DMS79 treated with DMSO at 0.1 percent for 48 hours (cell line): ENCODE results near the gene MEP1A.
"Not testable (repeated sequence)": the region's sequence is repeated elsewhere in the genome, so short reads cannot be mapped to it uniquely, and the experiment has no call there.

Experiments used
- DNase-seq: peaks from one replicate; lab custom pipeline; 2025; lab: John Stamatoyannopoulos, UW

MEP1A gene

DNA sequence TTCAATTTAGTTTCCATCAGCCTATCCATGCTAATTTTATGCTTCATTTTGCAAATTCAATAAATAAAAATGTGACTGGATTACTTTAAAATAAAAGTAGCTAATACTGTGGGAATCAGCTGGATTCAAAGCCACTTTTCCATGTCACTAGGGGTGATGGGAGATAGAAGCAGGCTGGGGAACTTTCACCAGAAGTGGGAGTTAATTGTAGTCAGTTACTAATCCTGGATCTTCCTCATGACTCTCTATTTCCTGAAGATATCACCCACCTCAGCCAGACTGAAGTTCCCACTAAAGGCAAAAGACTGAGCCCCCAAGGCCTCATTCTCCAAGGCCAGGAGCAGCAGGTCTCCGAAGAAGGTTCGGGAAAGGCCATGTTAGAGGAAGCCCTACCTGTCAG is 41.8 kb downstream of the MEP1A start:
- not testable (repeated sequence) for DNase-seq

DNA sequence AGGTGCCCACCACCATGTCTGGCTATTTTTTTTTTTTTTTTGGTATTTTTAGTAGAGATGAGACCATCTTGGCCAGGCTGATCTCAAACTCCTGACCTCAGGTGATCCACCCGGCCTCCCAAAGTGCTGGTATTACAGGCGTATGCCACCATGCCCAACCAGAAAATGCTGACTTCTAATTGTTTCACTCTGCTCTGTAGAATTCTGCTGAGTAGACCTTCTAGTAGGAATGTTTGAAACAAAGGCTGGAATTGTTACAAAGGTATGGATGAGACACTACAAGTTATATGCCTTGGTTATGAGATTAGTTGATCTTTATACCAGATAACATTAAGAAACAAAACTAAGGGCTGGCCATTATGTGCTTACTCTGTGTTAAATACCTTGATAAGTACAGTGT is 44.8 kb downstream of the MEP1A start:
- DNase-seq = no peak

DNA sequence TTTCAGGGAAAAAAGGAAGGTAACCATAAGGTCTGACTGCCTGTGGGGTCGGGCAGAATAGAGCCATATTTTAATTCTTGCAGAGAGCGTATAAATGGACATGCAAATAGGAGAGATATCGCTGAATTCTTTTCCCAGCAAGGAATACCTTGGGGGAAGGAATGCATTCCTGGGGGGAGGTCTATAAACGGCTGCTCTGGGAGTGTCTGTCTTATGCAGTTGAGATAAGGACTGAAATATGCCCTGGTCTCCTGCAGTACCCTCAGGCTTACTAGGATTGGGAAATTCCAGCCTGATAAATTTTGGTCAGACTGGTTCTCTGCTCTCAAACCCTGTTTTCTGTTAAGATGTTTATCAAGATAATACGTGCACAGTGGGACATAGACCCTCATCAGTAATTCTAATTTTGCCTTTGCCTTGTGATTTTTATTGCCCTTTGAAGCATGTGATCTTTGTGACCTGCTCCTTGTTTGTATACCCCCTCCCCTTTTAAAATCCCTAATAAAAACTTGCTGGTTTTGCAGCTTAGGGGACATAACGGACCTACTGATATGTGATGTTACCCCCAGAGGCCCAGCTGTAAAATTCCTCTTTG is 49.2 kb downstream of the MEP1A start:
- not testable (repeated sequence) for DNase-seq

DNA sequence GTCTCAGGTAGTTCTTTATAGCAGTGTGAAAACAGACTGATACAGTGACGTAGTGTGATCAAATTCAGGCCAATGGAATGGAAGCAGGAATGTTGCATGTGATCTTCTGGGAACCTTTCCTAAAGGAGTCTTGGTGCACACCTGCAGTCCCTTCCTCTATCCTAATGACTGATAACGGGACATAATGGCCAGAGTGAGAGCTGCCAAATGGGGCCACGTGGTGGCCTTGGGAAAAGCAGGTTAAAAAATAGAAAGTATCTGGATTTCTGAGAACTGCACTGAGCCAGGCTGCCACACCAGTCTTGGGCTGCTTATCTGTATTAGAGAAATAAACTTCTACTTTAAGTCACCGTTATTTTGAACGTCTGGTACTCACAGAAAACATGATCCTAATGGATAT is 51.9 kb downstream of the MEP1A start:
- no peak for DNase-seq

DNA sequence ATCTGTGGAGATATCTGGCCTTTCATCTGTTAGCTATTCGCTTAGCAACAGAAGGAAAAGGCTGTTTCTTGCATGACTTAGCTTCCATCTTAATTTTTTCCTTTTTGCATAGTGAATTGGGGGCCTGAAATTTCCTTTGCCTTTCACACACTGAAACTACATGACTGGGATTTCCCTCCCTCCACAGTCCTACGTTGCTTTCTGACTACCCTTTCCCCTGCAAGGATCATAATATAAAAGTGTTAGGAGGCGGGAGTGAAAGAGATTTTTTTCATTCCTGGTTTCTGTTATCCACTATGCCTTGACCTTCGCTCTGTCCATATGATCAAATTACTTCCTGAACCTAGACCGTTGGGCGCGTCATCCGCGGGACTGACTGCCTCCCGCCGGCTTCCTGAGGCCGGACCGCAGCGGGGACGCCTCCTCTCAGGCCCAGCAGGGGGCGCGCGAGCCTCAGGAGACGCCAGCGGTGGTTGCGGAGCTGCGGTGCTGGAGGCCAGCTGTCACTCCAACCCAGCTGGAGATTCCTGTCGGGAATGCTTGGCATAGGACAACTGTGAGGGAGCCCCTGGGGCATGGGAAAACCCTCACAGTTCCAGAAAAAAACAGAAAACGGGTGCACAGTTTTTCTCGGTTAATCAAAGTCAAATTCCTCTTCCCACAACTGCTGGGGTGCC is 55.6 kb downstream of the MEP1A start:
- DNase-seq = peak; percentile 33

DNA sequence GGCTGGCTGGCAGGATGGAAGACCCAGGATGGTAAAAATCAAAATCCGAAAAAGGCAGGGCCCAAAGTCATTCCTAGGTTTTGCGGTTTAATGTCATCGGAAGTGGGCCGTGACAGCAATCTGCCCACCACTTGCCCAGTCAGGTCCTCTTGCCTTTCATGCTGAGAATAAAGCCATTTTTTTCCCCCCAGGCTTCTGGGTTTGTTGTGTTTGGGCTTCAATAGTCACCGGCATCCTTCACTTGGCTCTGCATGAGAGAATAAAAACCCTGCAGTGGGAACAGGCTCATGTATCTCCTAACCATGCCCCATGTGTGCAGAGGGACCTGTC is 56.1 kb downstream of the MEP1A start:
- DNase-seq = no peak

DNA sequence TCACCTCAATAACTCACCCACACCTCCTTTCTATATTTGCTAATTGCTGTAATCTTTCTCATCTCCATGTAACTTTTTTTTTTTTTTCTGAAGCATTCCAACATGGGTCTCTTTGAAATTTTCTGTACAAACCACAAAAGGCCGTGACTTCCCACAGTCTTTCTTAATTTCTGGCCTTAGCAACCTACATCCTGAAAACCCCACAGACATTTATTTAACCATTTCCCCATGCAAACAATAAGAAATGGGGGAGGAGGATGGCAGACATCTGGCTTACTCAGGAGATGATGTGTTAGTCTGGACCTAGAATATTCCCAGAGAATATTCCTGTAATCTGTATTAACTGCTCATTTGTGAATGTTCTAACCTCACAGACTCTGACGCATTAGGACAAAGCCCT is 57.6 kb downstream of the MEP1A start:
- no peak for DNase-seq

DNA sequence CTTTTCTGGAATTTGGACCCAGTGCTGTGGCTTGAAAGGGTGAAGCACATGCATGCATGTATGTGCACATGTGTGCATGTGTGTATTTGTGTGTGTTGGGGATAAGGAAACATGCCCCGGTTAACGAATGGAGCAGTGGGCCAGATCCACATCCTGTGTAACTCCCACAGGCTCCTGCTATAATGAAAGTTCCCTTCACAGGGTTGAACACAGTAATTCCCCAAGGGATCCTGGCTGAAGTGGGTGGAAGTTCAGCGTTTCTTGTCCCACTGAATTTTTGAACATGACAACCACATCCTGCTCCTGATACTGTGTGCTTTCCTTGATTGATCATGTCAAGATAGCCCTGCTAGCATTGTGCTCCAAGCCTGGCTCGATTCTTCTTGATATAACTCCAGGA is 58.4 kb downstream of the MEP1A start:
- not testable (repeated sequence) for DNase-seq

DNA sequence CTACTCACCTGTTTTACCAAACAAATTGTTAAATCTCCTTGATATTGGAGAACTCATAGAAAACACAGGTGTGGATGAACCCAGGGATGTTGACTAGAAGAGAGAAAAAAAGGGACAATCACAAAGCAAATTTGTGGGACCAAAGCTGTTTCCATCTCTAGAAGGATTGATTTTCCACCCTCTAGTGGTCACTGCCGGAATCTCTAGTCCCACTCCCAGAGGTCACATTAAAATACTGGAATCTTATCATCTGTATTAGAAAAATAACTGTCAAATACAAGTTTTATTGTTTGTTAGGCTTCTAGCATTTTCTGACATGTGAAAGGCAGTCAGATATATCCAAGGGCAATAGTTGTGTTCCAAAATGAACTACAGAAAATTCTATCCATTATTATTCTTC is 62.8 kb downstream of the MEP1A start:
- not testable (repeated sequence) for DNase-seq

DNA sequence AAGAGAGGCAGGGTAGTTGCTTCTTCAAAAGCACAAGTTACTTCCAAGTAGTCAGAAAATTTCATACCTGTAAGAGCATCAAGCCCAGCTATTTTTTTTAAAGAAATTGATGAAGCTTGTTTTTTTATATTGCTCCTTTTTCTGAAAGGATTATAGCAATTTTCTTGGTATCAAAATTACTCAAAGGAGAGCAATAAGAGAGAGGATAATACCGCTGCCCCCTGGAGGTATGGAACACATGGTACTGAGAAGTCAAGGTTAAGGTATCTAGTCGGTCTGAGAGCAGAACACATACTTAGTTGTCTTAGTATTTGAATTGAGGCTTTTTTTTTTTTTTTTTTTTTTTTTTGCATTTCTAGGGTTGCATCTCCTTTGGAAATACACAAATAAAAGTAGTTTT is 69.2 kb downstream of the MEP1A start:
- no peak for DNase-seq

DNA sequence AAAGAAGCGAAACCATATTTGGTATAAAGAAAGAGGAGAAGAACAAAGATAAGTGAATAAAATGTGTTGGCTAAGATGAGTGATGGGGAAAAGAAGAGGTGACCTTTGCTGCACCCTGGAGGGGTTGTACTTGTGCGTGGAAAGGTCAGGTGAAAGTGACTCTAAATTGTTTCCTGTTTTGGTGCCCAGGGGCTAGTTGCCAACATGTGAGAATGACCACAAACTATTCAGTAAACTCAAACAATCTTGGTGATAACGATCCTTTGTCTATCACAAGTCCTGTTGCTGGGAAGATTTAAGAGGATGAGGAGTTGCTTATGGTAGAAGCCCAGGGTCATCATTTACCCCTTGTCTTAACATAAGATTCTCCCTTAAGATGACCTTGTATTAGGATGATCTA is 70.6 kb downstream of the MEP1A start:
- DNase-seq = no peak

DNA sequence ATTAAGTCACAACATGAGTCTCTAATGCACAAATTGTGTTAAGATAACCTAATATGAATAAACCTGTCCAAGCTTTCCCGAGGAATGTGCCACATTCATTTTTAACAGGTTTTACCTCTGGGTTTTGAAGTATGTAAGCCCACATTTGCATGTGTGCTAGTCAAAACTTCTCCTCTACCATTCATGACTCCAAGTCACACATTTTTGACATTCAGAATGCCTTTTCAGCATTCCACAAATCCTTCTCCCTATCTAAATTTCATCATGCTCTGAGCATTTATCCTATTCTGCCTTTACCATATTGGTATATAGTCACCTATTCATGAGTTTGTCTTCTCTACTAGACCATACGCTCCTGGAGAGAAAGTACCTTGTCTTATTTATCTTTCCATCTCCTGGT is 72.0 kb downstream of the MEP1A start:
- DNase-seq = no peak

DNA sequence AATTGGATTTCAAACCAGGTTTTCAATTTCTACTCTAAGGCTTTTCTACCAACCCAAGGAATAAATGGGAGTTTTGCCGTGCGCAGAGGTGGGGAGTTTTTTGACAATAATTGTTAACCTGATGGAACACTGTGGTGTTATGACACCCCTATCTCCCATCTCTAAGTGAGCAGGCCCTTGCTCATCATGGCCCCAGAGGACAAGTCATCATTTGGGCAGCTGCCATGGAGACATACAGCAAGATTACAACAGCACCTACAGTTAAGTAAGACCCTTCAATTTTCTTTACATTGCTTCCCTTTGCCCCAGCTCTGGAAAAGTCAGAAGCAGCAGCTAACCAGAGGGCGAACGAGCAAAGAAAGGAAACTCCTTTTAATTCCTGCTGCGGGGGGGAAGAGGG is 74.2 kb downstream of the MEP1A start:
- no peak for DNase-seq

DNA sequence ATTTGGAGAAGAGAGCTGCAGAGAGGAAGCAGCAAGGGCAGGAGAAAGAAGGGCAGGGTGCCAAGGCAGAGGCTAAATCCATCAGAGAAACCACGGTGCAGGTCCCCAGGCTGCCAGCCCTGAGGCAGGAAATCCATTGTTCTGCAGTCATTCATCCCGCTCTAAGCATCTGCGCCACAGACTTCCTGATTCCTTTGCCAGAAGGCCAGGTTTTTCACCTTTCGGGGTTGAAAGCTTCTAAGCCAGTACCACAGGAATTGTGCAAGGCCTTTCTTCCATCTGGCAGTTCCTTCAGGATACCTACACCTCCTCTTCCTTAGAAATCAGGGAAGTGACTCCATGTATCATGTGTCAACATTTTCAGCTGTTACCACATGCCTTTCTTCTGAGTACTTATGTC is 82.9 kb downstream of the MEP1A start:
- DNase-seq = peak; percentile 31

DNA sequence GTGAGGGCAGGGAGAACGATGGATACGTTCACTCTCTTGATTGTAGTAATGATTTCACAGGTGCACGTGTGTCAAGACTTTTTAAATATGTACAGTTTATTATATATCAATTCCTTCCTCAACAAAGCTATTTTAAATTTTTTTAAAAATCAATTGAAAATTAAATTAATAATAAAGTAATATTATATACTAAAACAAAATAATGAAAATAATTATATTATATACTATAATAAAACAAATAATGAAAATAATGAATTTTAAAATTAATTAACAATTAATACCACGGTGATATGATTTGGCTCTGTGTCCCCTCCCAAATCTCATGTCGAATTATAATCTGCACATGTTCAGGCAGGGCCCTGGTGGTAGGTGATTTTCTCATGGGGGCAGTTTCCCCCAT is 85.8 kb downstream of the MEP1A start:
- no peak for DNase-seq

DNA sequence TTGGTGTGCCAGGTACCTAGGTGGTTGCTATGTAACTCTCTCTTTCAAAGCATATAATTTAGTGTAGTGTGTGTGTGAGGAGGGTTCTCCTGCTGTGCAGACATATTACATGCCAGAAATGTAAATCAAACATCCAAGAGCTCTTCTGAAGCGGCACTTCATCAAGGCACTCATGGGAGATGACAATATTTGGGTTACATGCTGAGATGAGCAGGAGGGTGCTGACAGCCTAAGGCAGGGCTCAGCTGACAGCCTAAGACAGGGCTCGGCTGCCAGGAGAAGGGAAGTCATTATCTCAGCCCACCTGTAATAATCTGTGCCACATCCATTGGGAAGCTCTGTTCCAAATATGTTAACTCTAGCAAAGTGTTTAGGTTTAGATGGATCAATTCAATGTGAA is 89.5 kb downstream of the MEP1A start:
- peak; percentile 51 for DNase-seq

DNA sequence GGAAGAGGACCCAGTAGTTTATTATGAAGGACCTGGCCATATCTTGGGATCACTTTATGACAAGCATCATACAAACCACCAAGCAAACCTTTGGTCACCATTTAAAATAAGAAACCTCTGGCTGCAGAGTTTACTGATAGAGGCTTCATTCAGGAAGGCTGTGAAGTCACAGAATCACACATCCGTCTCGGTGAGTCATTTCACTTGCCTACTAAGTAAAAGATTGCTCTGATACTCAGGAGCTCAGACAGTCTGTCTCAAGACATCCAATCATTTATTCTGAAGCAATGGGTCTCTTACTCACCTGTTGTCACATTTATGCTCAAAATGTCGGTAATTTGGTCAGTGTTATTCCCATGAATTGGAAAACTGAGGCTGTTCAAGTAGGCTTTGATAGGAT is 94.8 kb downstream of the MEP1A start:
- DNase-seq = no peak

DNA sequence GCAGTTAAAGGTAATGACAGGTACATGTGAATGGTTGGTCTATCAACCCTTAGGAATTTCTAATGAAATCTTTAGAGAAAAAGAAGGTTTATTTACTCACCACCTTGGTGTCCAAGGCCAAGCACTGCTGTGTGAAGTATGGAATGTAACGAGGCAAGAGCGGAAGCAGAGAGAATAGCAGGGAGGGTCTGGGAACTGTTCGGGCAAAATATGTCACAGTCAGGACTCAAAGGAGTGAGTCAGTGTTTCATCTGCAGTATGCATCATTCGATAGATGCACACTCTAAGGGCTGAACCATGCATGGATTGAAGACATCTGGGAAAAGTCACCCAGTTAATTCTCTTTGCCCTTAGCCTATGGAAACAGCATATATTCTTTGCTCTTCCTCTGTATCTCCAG is 95.4 kb downstream of the MEP1A start:
- no peak for DNase-seq
